GM10266 (cell line): ENCODE results near the gene PPOX.

Source experiments
- DNase-seq: peaks from one replicate; pipeline ENCODE4 v3.0.0; 2012; ENCODE audit errors: extremely low spot score
- CTCF ChIP-seq: IDR thresholded peaks from 2 replicates; pipeline ENCODE4 v1.5.1; 2012; ENCODE audit warnings: mild to moderate bottlenecking, low read depth; ENCODE audit not compliant: control insufficient read depth, insufficient read depth; ENCODE audit errors: missing control alignments

PPOX gene

GRCh38 chr1:161157867-161158266 is 8.4 kb upstream of the PPOX start:
- no peak for DNase-seq
- no peak for TF ChIP-seq CTCF

GRCh38 chr1:161158316-161159010 is 7.8 kb upstream of the PPOX start:
- DNase-seq, result no peak
- TF ChIP-seq CTCF, result no peak

- no peak for TF ChIP-seq CTCF
- DNase-seq, result peak; percentile 94
Observed at GRCh38 chr1:161159087-161159912, 6.9 kb upstream of the PPOX start, which contains the start of gene USP21. TSS of gene USP21 (plus strand) at chr1:161159500. CDS start at chr1:161160641, 1,141 bp downstream.

GRCh38 chr1:161159913-161160243 is 6.3 kb upstream of the PPOX start:
- TF ChIP-seq CTCF, result no peak

GRCh38 chr1:161160671-161161145 is 5.5 kb upstream of the PPOX start:
- TF ChIP-seq CTCF, result no peak
- DNase-seq, result no peak

More at GRCh38 chr1:161159913-161160243, 6.3 kb upstream of the PPOX start:
- no peak for DNase-seq

- no peak for TF ChIP-seq CTCF
- DNase-seq, result no peak
Observed at GRCh38 chr1:161161652-161162051, 4.6 kb upstream of the PPOX start.

GRCh38 chr1:161162052-161162451 is 4.2 kb upstream of the PPOX start:
- TF ChIP-seq CTCF, result no peak
- no peak for DNase-seq
